Liver (tissue), 9 donors: Measurements from ENCODE around the gene AKT3. TPM values are rescaled to one million over a fixed set of nuclear protein-coding genes. Genes with fewer than 3 reads are reported as not detected.

ENCODE experiments used
- DNase-seq: peaks from one replicate; pipeline ENCODE4 v3.0.0-alpha.2; 2017; ENCODE audit warnings: low spot score
- H3K27ac ChIP-seq, 2 donors: one replicate each; pipeline ENCODE4 v1.7.0; 2013; ENCODE audit warnings: inconsistent platforms in 2 of 2, low read length in 2 of 2, control low read depth in 1 of 2, low read depth in 1 of 2, mild to moderate bottlenecking in 1 of 2
- H3K27me3 ChIP-seq, 4 donors: one replicate each; pipeline versions ENCODE4 v1.6.1 to v1.7.0; 2013; ENCODE audit warnings: low read length in 3 of 4, inconsistent platforms in 1 of 4, mild to moderate bottlenecking in 1 of 4, moderate library complexity in 1 of 4; ENCODE audit not compliant: control insufficient read depth in 4 of 4, insufficient read depth in 4 of 4
- H3K36me3 ChIP-seq, 4 donors: one replicate each; pipeline versions ENCODE4 v1.6.1 to v1.7.0; 2013; ENCODE audit warnings: low read length in 3 of 4, mild to moderate bottlenecking in 3 of 4, low read depth in 1 of 4, moderate library complexity in 1 of 4; ENCODE audit not compliant: control insufficient read depth in 4 of 4, insufficient read depth in 3 of 4
- H3K4me1 ChIP-seq, 4 donors: one replicate each; pipeline versions ENCODE4 v1.6.1 to v1.7.0; 2013; ENCODE audit warnings: low read length in 3 of 4, mild to moderate bottlenecking in 3 of 4, moderate library complexity in 1 of 4; ENCODE audit not compliant: control insufficient read depth in 4 of 4, insufficient read depth in 4 of 4
- H3K4me3 ChIP-seq, 3 donors: one replicate each; pipeline versions ENCODE4 v1.6.1 to v1.7.0; 2013; ENCODE audit warnings: low read length in 3 of 3, control low read depth in 1 of 3, low read depth in 1 of 3, mild to moderate bottlenecking in 1 of 3
- H3K9ac ChIP-seq, 2 donors: one replicate each; pipeline ENCODE4 v1.7.0; 2013; ENCODE audit warnings: low read length in 2 of 2, mild to moderate bottlenecking in 2 of 2, moderate library complexity in 2 of 2, control low read depth in 1 of 2, low read depth in 1 of 2
- H3K9me3 ChIP-seq, 4 donors: one replicate each; pipeline versions ENCODE4 v1.6.1 to v1.7.0; 2013; ENCODE audit warnings: low read length in 3 of 4; ENCODE audit not compliant: control insufficient read depth in 4 of 4
- ATF3 ChIP-seq: IDR thresholded peaks from 2 replicates; pipeline ENCODE4 v1.6.1; 2016; ENCODE audit warnings: antibody characterized with exemption
- CTCF ChIP-seq: fragments of 150-350 bp; IDR thresholded peaks from 2 replicates; pipeline ENCODE4 v1.5.1; 2017; ENCODE audit warnings: improper control_type of control experiment, low read depth, low read length; ENCODE audit not compliant: missing input control
- EGR1 ChIP-seq, 2 donors: IDR thresholded peaks; 2 replicates each; pipeline ENCODE4 v1.6.1; 2016 to 2018; ENCODE audit warnings: antibody characterized with exemption in 2 of 2, low read depth in 2 of 2
- FOXA1 ChIP-seq: IDR thresholded peaks from 2 replicates; pipeline ENCODE4 v1.6.1; 2016; ENCODE audit warnings: antibody characterized with exemption
- FOXA2 ChIP-seq: IDR thresholded peaks from 2 replicates; pipeline ENCODE4 v1.6.1; 2016; ENCODE audit warnings: antibody characterized with exemption
- GABPA ChIP-seq, 2 donors: IDR thresholded peaks in 1 of 2; conservative IDR thresholded peaks in 1 of 2; 2 replicates each; pipeline ENCODE4 v1.6.1; 2016; ENCODE audit warnings: antibody characterized with exemption in 2 of 2, mild to moderate bottlenecking in 1 of 2, moderate library complexity in 1 of 2
- HNF4A ChIP-seq, 2 donors: conservative IDR thresholded peaks; 2 replicates each; pipeline ENCODE4 v1.6.1; 2016; ENCODE audit warnings: antibody characterized with exemption in 2 of 2, mild to moderate bottlenecking in 2 of 2
- HNF4G ChIP-seq: IDR thresholded peaks from 2 replicates; pipeline ENCODE4 v1.6.1; 2016; ENCODE audit warnings: antibody characterized with exemption
- JUND ChIP-seq, 2 donors: IDR thresholded peaks; 2 replicates each; pipeline ENCODE4 v1.6.1; 2016; ENCODE audit warnings: antibody characterized with exemption in 2 of 2
- MAX ChIP-seq: IDR thresholded peaks from 2 replicates; pipeline ENCODE4 v1.6.1; 2016; ENCODE audit warnings: antibody characterized with exemption
- NR2F2 ChIP-seq: IDR thresholded peaks from 2 replicates; pipeline ENCODE4 v1.6.1; 2016; ENCODE audit warnings: antibody characterized with exemption
- RAD21 ChIP-seq, 2 donors: IDR thresholded peaks; 2 replicates each; pipeline ENCODE4 v1.6.1; 2016; ENCODE audit warnings: antibody characterized with exemption in 2 of 2, mild to moderate bottlenecking in 2 of 2
- REST ChIP-seq: IDR thresholded peaks from 2 replicates; pipeline ENCODE4 v1.6.1; 2016; ENCODE audit warnings: antibody characterized with exemption, mild to moderate bottlenecking
- RXRA ChIP-seq, 2 donors: IDR thresholded peaks; 2 replicates each; pipeline ENCODE4 v1.6.1; 2017 to 2018; ENCODE audit warnings: antibody characterized with exemption in 2 of 2, mild to moderate bottlenecking in 1 of 2
- SP1 ChIP-seq: IDR thresholded peaks from 2 replicates; pipeline ENCODE4 v1.6.1; 2018; ENCODE audit warnings: antibody characterized with exemption, mild to moderate bottlenecking
- TAF1 ChIP-seq: conservative IDR thresholded peaks from 2 replicates; pipeline ENCODE4 v1.6.1; 2016; ENCODE audit warnings: antibody characterized with exemption, mild to moderate bottlenecking
- YY1 ChIP-seq: IDR thresholded peaks from 2 replicates; pipeline ENCODE4 v1.6.1; 2016; ENCODE audit warnings: antibody characterized with exemption, mild to moderate bottlenecking
- ZBTB33 ChIP-seq: IDR thresholded peaks from 2 replicates; pipeline ENCODE4 v1.6.1; 2016; ENCODE audit warnings: antibody characterized with exemption
- WGBS: extraction: QIAGEN DNeasy Blood & Tissue Kit; methylation state at CpG from one replicate; pipeline ENCODE4 v1.1.7; 2013; 5-methylcytosine and 5-hydroxymethylcytosine counted together
- polyA plus RNA-seq, 2 donors: library from polyadenylated mRNA; stranded (reverse) in 1 of 2; unstranded in 1 of 2; fragments of 200-250 nt in 1 of 2; fragments of >200 nt in 1 of 2; fragmentation: Nextera tagmentation in 1 of 2; extraction: Ambion mirVana in 1 of 2; gene quantifications; one replicate each; pipeline versions ENCODE4 v1.2.1 to v1.2.3, GENCODE V29; 2013 to 2015
- total RNA-seq, 2 donors: library from RNA; depleted of rRNA; stranded (reverse); fragments of >200 nt; gene quantifications; one replicate each; pipeline ENCODE4 v1.2.3, GENCODE V29; 2014
- donor health status: healthy.
- donor health status: healthy.
- donor health status: healthy.
- donor health status: healthy.
- donor health status: healthy.

AKT3 gene
- total and polyA plus RNA-seq, 4 donors, result 1.7 to 7.6 (median 2.8) TPM

GRCh38 chr1:243723050-243723449, 127.0 kb downstream of the AKT3 start:
- Histone ChIP-seq H3K4me3 (no peak overlapping the region), H3K27me3 (no peaks in the 10 kb centered on the region), H3K4me1 (no peaks in the 10 kb centered on the region), H3K9ac (no peak overlapping the region), H3K9me3 (no peaks in the 10 kb centered on the region), H3K36me3 (no peaks in the 10 kb centered on the region), H3K27ac (no peak overlapping the region)
- TF ChIP-seq HNF4A (conservative IDR thresholded peaks at IDR 0.05) (no peak), NR2F2 (no peak), RAD21 (IDR thresholded peaks at IDR 0.05) (no peak), CTCF (no peak), ATF3 (no peak), FOXA1 (no peak), REST (no peak), MAX (no peak), GABPA (IDR thresholded peaks at IDR 0.05 in 1 of 2, conservative IDR thresholded peaks at IDR 0.05 in 1 of 2) (no peak), TAF1 (no peak), SP1 (no peak), YY1 (no peak)
- no peak for DNase-seq
- 95% methylated on average over 3 of the region's 3 CpGs for WGBS

- no peak overlapping the region for H3K27ac ChIP-seq
- no peaks in the 10 kb centered on the region for H3K9me3 ChIP-seq
- H3K9ac ChIP-seq, result no peak overlapping the region
- no peak for DNase-seq
- no peaks in the 10 kb centered on the region for H3K27me3 ChIP-seq
- WGBS, result 93% methylated on average over 2 of the region's 2 CpGs
- H3K36me3 ChIP-seq, result no peaks in the 10 kb centered on the region
- peaks cover 0 to 9% (median 5%) of the 10 kb centered on the region in 4 donors for H3K4me1 ChIP-seq
- H3K4me3 ChIP-seq, result no peak overlapping the region
- TF ChIP-seq MAX, result no peak
- TF ChIP-seq HNF4G, result no peak
- TF ChIP-seq HNF4A (conservative IDR thresholded peaks at IDR 0.05), result no peak
- no peak for TF ChIP-seq ZBTB33
- TF ChIP-seq JUND (IDR thresholded peaks at IDR 0.05), result no peak
- no peak for TF ChIP-seq FOXA2
- no peak for TF ChIP-seq SP1
- TF ChIP-seq EGR1 (IDR thresholded peaks at IDR 0.05; ENCODE audit: low read depth in 2 of 2), result no peak
- TF ChIP-seq RXRA (IDR thresholded peaks at IDR 0.05), result no peak
- no peak for TF ChIP-seq REST
- no peak for TF ChIP-seq TAF1
- no peak for TF ChIP-seq NR2F2
- TF ChIP-seq YY1, result no peak
- TF ChIP-seq GABPA (IDR thresholded peaks at IDR 0.05 in 1 of 2, conservative IDR thresholded peaks at IDR 0.05 in 1 of 2), result no peak
Observed at GRCh38 chr1:243719476-243719875, 130.6 kb downstream of the AKT3 start.
